GM12878 (cell line): Measurements from ENCODE around the gene FAM89B. TPM values are rescaled to one million over a fixed set of nuclear protein-coding genes. Genes with fewer than 3 reads are reported as not detected.
A peak's percentile ranks its signal among the peaks of the same experiment; 100 is the strongest.

ENCODE experiments used
- DPF2 ChIP-seq: fragments of 450-650 bp; IDR thresholded peaks from 2 replicates; pipeline ENCODE4 v1.6.1; 2017; ENCODE audit warnings: mild to moderate bottlenecking
- EGR1 ChIP-seq, 2 experiments: IDR thresholded peaks; 1 replicate in 1 of 2; 2 replicates in 1 of 2; pipeline ENCODE4 v1.6.1; 2011 to 2012; ENCODE audit warnings: low read depth in 2 of 2, low read length in 2 of 2, borderline replicate concordance in 1 of 2, mild to moderate bottlenecking in 1 of 2, moderate library complexity in 1 of 2
- LARP7 ChIP-seq: fragments of 450-650 bp; IDR thresholded peaks from 2 replicates; pipeline ENCODE4 v1.6.1; 2017; ENCODE audit warnings: mild to moderate bottlenecking
- NFIC ChIP-seq: IDR thresholded peaks from 2 replicates; pipeline ENCODE4 v1.6.1; 2012; ENCODE audit warnings: low read depth, mild to moderate bottlenecking, inconsistent platforms, low read length, moderate library complexity
- NR2F1 ChIP-seq: fragments of 450-650 bp; conservative IDR thresholded peaks from 2 replicates; pipeline ENCODE4 v1.6.1; 2017; ENCODE audit warnings: mild to moderate bottlenecking
- POLR2AphosphoS2 ChIP-seq: IDR thresholded peaks from 2 replicates; pipeline ENCODE4 v1.6.1; 2011; ENCODE audit warnings: low read depth, mild to moderate bottlenecking, low read length, improper control_type of control experiment, moderate library complexity
- RCOR1 ChIP-seq: conservative IDR thresholded peaks from 2 replicates; pipeline ENCODE4 v1.6.1; 2012; ENCODE audit warnings: low read depth, low read length, improper control_type of control experiment
- SIX5 ChIP-seq: IDR thresholded peaks from 2 replicates; pipeline ENCODE4 v1.6.1; 2011; ENCODE audit warnings: mild to moderate bottlenecking, low read depth, low read length, moderate library complexity; ENCODE audit not compliant: severe bottlenecking
- TCF12 ChIP-seq: IDR thresholded peaks from 2 replicates; pipeline ENCODE4 v1.6.1; 2011; ENCODE audit warnings: low read depth, mild to moderate bottlenecking, low read length
- ZNF217 ChIP-seq: fragments of 450-650 bp; IDR thresholded peaks from 2 replicates; pipeline ENCODE4 v1.6.1; 2017; ENCODE audit warnings: antibody characterized with exemption, mild to moderate bottlenecking
- polyA plus RNA-seq, 11 experiments: library from polyadenylated mRNA; depleted of rRNA in 4 of 11; unstranded in 6 of 11; stranded (reverse) in 5 of 11; fragments of >200 nt; fragmentation: Nextera tagmentation in 4 of 11; fragmentation: Illumina TruSeq in 1 of 11; extraction: Ambion mirVana in 4 of 11; extraction: Trizol in 1 of 11; gene quantifications; 1 replicate in 1 of 11; 2 replicates in 10 of 11; pipeline versions ENCODE4 v1.2.1 to v1.2.3, GENCODE V29; 2011 to 2016; ENCODE audit warnings: inconsistent platforms in 2 of 11, missing spikeins in 2 of 11, low read depth in 1 of 11
- total RNA-seq, 4 experiments: library from RNA; depleted of rRNA in 3 of 4; stranded (reverse); fragments of >200 nt in 3 of 4; fragmentation: Illumina TruSeq in 1 of 4; extraction: Trizol in 1 of 4; gene quantifications; 2 replicates each; pipeline versions ENCODE4 v1.2.1 to v1.2.3, GENCODE V29; 2013 to 2021
- TF ChIP-seq, protein P1 (sequence below): fragments of 450-650 bp; conservative IDR thresholded peaks from 2 replicates; pipeline ENCODE4 v1.6.1; 2017; ENCODE audit warnings: mild to moderate bottlenecking, moderate library complexity
- TF ChIP-seq, protein P2 (sequence below): fragments of 450-650 bp; IDR thresholded peaks from 2 replicates; pipeline ENCODE4 v1.6.1; 2016; ENCODE audit warnings: mild to moderate bottlenecking
- TF ChIP-seq, protein P3 (sequence below): IDR thresholded peaks from 2 replicates; pipeline ENCODE4 v1.6.1; 2012; ENCODE audit warnings: low read depth, low read length, improper control_type of control experiment
- TF ChIP-seq, protein P4 (sequence below): IDR thresholded peaks from 2 replicates; pipeline ENCODE4 v1.6.1; 2011; ENCODE audit warnings: mild to moderate bottlenecking, low read depth, low read length, moderate library complexity; ENCODE audit not compliant: insufficient replicate concordance
- TF ChIP-seq, protein P5 (sequence below): fragments of 450-650 bp; formaldehyde crosslinking; IDR thresholded peaks from 2 replicates; pipeline ENCODE4 v1.5.0; 2022; ENCODE audit warnings: mild to moderate bottlenecking, missing genetic modification characterization
- TF ChIP-seq, protein P6 (sequence below): fragments of 150-350 bp; IDR thresholded peaks from 2 replicates; pipeline ENCODE4 v1.6.1; 2014; ENCODE audit warnings: mild to moderate bottlenecking, low read depth, low read length
- TF ChIP-seq, protein P7 (sequence below): IDR thresholded peaks from 2 replicates; pipeline ENCODE4 v1.6.1; 2012; ENCODE audit warnings: low read length, inconsistent platforms

FAM89B gene
- total and polyA plus RNA-seq, 10 of the 15 experiments (the other 5 are each of a cell fraction or from before 2014, with no cell fraction given) = 0.34 to 36.7 (median 9.8) TPM

DNA sequence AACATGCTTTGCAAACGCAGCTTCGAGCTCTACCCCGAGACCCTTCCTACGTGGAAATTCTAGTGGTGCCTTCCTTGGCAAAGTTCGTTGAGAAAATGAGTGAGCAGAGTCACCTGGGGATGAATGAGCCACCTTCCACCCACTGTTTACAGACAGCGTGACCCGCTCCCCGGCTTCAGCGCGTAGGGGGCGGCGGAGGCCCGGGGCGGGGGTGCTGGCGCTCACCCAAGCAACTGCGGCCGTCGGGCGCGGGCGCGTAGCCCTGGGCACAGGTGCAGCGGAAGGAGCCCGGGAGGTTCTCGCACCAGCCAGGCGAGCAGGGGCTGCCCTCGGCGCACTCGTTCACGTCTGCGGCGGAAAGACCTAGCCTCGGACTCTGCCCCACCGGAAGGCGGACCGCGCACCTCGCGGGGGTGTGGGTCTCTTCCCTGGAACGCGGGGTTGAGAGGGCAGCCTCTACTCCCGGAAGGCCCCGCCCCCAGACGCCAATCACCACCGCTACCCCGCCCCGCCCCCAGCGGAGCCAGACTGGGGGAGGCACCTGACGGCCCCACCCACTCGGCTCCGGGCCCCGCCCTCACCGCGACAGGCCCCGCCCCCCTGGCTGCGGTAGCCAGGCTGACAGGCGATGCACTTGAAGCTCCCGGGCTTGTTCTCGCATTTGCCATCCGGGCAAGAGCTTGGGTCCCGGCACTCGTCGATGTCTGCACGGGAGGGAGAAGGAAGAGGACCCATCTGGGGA is 25.9 kb upstream of the FAM89B start (continued):
- TF ChIP-seq, protein P1, sequence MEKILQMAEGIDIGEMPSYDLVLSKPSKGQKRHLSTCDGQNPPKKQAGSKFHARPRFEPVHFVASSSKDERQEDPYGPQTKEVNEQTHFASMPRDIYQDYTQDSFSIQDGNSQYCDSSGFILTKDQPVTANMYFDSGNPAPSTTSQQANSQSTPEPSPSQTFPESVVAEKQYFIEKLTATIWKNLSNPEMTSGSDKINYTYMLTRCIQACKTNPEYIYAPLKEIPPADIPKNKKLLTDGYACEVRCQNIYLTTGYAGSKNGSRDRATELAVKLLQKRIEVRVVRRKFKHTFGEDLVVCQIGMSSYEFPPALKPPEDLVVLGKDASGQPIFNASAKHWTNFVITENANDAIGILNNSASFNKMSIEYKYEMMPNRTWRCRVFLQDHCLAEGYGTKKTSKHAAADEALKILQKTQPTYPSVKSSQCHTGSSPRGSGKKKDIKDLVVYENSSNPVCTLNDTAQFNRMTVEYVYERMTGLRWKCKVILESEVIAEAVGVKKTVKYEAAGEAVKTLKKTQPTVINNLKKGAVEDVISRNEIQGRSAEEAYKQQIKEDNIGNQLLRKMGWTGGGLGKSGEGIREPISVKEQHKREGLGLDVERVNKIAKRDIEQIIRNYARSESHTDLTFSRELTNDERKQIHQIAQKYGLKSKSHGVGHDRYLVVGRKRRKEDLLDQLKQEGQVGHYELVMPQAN = 0 out of 2 replicates have a peak, but pooled peaks have one; percentile 50
- TF ChIP-seq TCF12 (0 out of 2 replicates have a peak, but pooled peaks have one; percentile 47), SIX5 (no peak), ZNF217 (no peak), NR2F1 (peak; percentile 90), LARP7 (peak; percentile 62), NFIC (no peak), RCOR1 (no peak), POLR2AphosphoS2 (peak; percentile 42; the same call in 1 of the 2 replicates), EGR1 (IDR thresholded peaks at IDR 0.05; ENCODE audit: borderline replicate concordance in 1 of 2, low read depth in 2 of 2, low read length in 2 of 2) (peak in 1 of 2 experiments; percentile 74; a peak in 2 of 3 replicates), DPF2 (peak; percentile 74)
- TF ChIP-seq, protein P2, sequence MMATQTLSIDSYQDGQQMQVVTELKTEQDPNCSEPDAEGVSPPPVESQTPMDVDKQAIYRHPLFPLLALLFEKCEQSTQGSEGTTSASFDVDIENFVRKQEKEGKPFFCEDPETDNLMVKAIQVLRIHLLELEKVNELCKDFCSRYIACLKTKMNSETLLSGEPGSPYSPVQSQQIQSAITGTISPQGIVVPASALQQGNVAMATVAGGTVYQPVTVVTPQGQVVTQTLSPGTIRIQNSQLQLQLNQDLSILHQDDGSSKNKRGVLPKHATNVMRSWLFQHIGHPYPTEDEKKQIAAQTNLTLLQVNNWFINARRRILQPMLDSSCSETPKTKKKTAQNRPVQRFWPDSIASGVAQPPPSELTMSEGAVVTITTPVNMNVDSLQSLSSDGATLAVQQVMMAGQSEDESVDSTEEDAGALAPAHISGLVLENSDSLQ = peak; percentile 92
- TF ChIP-seq, protein P3, sequence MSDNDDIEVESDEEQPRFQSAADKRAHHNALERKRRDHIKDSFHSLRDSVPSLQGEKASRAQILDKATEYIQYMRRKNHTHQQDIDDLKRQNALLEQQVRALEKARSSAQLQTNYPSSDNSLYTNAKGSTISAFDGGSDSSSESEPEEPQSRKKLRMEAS = peak; percentile 27; the same call in 1 of the 2 replicates
- TF ChIP-seq, protein P4, sequence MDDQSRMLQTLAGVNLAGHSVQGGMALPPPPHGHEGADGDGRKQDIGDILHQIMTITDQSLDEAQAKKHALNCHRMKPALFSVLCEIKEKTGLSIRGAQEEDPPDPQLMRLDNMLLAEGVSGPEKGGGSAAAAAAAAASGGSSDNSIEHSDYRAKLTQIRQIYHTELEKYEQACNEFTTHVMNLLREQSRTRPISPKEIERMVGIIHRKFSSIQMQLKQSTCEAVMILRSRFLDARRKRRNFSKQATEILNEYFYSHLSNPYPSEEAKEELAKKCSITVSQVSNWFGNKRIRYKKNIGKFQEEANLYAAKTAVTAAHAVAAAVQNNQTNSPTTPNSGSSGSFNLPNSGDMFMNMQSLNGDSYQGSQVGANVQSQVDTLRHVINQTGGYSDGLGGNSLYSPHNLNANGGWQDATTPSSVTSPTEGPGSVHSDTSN = peak; percentile 74
- TF ChIP-seq, protein P5, sequence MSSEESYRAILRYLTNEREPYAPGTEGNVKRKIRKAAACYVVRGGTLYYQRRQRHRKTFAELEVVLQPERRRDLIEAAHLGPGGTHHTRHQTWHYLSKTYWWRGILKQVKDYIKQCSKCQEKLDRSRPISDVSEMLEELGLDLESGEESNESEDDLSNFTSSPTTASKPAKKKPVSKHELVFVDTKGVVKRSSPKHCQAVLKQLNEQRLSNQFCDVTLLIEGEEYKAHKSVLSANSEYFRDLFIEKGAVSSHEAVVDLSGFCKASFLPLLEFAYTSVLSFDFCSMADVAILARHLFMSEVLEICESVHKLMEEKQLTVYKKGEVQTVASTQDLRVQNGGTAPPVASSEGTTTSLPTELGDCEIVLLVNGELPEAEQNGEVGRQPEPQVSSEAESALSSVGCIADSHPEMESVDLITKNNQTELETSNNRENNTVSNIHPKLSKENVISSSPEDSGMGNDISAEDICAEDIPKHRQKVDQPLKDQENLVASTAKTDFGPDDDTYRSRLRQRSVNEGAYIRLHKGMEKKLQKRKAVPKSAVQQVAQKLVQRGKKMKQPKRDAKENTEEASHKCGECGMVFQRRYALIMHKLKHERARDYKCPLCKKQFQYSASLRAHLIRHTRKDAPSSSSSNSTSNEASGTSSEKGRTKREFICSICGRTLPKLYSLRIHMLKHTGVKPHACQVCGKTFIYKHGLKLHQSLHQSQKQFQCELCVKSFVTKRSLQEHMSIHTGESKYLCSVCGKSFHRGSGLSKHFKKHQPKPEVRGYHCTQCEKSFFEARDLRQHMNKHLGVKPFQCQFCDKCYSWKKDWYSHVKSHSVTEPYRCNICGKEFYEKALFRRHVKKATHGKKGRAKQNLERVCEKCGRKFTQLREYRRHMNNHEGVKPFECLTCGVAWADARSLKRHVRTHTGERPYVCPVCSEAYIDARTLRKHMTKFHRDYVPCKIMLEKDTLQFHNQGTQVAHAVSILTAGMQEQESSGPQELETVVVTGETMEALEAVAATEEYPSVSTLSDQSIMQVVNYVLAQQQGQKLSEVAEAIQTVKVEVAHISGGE (CRISPR knock-in tag) = no peak
- TF ChIP-seq, protein P6, sequence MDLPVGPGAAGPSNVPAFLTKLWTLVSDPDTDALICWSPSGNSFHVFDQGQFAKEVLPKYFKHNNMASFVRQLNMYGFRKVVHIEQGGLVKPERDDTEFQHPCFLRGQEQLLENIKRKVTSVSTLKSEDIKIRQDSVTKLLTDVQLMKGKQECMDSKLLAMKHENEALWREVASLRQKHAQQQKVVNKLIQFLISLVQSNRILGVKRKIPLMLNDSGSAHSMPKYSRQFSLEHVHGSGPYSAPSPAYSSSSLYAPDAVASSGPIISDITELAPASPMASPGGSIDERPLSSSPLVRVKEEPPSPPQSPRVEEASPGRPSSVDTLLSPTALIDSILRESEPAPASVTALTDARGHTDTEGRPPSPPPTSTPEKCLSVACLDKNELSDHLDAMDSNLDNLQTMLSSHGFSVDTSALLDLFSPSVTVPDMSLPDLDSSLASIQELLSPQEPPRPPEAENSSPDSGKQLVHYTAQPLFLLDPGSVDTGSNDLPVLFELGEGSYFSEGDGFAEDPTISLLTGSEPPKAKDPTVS = no peak
- TF ChIP-seq, protein P7, sequence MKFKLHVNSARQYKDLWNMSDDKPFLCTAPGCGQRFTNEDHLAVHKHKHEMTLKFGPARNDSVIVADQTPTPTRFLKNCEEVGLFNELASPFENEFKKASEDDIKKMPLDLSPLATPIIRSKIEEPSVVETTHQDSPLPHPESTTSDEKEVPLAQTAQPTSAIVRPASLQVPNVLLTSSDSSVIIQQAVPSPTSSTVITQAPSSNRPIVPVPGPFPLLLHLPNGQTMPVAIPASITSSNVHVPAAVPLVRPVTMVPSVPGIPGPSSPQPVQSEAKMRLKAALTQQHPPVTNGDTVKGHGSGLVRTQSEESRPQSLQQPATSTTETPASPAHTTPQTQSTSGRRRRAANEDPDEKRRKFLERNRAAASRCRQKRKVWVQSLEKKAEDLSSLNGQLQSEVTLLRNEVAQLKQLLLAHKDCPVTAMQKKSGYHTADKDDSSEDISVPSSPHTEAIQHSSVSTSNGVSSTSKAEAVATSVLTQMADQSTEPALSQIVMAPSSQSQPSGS = no peak
